Measurements from ENCODE around the gene PTPRD.

Gene PTPRD

GRCh38 chr9:10054456-10054855 is 558.3 kb downstream of the PTPRD start:
- DNase-seq (ENCODE audit: low read depth in 2 of 2) = no peak

GRCh38 chr9:10052916-10053315 is 559.9 kb downstream of the PTPRD start:
- DNase-seq (ENCODE audit: low read depth in 2 of 2) = no peak

- DNase-seq (ENCODE audit: low read depth in 2 of 2) = no peak
These were observed 560.6 kb downstream of the PTPRD start for GRCh38 chr9:10052181-10052580.

GRCh38 chr9:10050016-10050415 is 562.8 kb downstream of the PTPRD start:
- DNase-seq (ENCODE audit: low read depth in 2 of 2) = no peak

GRCh38 chr9:10048994-10049393 is 563.8 kb downstream of the PTPRD start:
- DNase-seq (ENCODE audit: low read depth in 2 of 2) = no peak

GRCh38 chr9:10045598-10045997 is 567.2 kb downstream of the PTPRD start:
- no peak for DNase-seq (ENCODE audit: low read depth in 2 of 2)

GRCh38 chr9:10041726-10042229 is 571.0 kb downstream of the PTPRD start:
- DNase-seq (ENCODE audit: low read depth in 2 of 2) = no peak

GRCh38 chr9:10036095-10036494 is 576.7 kb downstream of the PTPRD start:
- DNase-seq (ENCODE audit: low read depth in 2 of 2) = no peak

GRCh38 chr9:10032166-10032565 is 580.6 kb downstream of the PTPRD start:
- no peak for DNase-seq (ENCODE audit: low read depth in 2 of 2)

GRCh38 chr9:10026443-10026984 is 586.3 kb downstream of the PTPRD start:
- no peak for DNase-seq (ENCODE audit: low read depth in 2 of 2)

- no peak for DNase-seq (ENCODE audit: low read depth in 2 of 2)
These were observed 597.0 kb downstream of the PTPRD start for GRCh38 chr9:10015755-10016154.

- no peak for DNase-seq (ENCODE audit: low read depth in 2 of 2)
These were observed 597.9 kb downstream of the PTPRD start for GRCh38 chr9:10014889-10015288.

GRCh38 chr9:10009401-10009800 is 603.4 kb downstream of the PTPRD start:
- no peak for DNase-seq (ENCODE audit: low read depth in 2 of 2)

- DNase-seq (ENCODE audit: low read depth in 2 of 2) = no peak
These were observed 604.6 kb downstream of the PTPRD start for GRCh38 chr9:10008101-10008799.

GRCh38 chr9:10007356-10007755 is 605.4 kb downstream of the PTPRD start:
- DNase-seq (ENCODE audit: low read depth in 2 of 2) = no peak

- no peak for DNase-seq (ENCODE audit: low read depth in 2 of 2)
These were observed 607.6 kb downstream of the PTPRD start for GRCh38 chr9:10005206-10005605.

GRCh38 chr9:10003047-10003446 is 609.8 kb downstream of the PTPRD start:
- DNase-seq (ENCODE audit: low read depth in 2 of 2) = no peak

- no peak for DNase-seq (ENCODE audit: low read depth in 2 of 2)
These were observed 612.1 kb downstream of the PTPRD start for GRCh38 chr9:10000669-10001068.

- no peak for DNase-seq (ENCODE audit: low read depth in 2 of 2)
These were observed 614.1 kb downstream of the PTPRD start for GRCh38 chr9:9998491-9999287.

GRCh38 chr9:9997585-9997984 is 615.2 kb downstream of the PTPRD start:
- DNase-seq (ENCODE audit: low read depth in 2 of 2) = no peak

- DNase-seq (ENCODE audit: low read depth in 2 of 2) = no peak
These were observed 616.5 kb downstream of the PTPRD start for GRCh38 chr9:9996259-9996658.

- DNase-seq (ENCODE audit: low read depth in 2 of 2) = no peak
These were observed 619.9 kb downstream of the PTPRD start for GRCh38 chr9:9992936-9993335.

GRCh38 chr9:9973062-9973461 is 639.7 kb downstream of the PTPRD start:
- DNase-seq (ENCODE audit: low read depth in 2 of 2) = no peak

Measured in stimulated activated CD8-positive, alpha-beta memory T cell treated with anti-CD3 and anti-CD28 coated beads, Interleukin-15, amount 100 ng/mL, for 4 hours (primary cell).